Measurements from ENCODE around the gene PPP1R18.
A peak's percentile ranks its signal among the peaks of the same experiment; 100 is the strongest.
"Not testable (repeated sequence)": the region's sequence is repeated elsewhere in the genome, so short reads cannot be mapped to it uniquely, and the experiment has no call there.

PPP1R18 gene

GRCh38 chr6:30666300-30666699 is 20.1 kb downstream of the PPP1R18 start:
- peak in 1 of 2 donors; percentile 33 for DNase-seq (ENCODE audit: low read depth in 2 of 2)

GRCh38 chr6:30664994-30665767 is 21.3 kb downstream of the PPP1R18 start:
- DNase-seq (ENCODE audit: low read depth in 2 of 2), result no peak

- not testable (repeated sequence) for DNase-seq (ENCODE audit: low read depth in 2 of 2)
Measured at GRCh38 chr6:30657922-30658321, 28.5 kb downstream of the PPP1R18 start.

- no peak for DNase-seq (ENCODE audit: low read depth in 2 of 2)
Measured at GRCh38 chr6:30657454-30657853, 29.0 kb downstream of the PPP1R18 start.

- DNase-seq (ENCODE audit: low read depth in 2 of 2), result no peak
Measured at GRCh38 chr6:30656513-30656912, 29.9 kb downstream of the PPP1R18 start.

- no peak for DNase-seq (ENCODE audit: low read depth in 2 of 2)
Measured at GRCh38 chr6:30655743-30656094, 30.7 kb downstream of the PPP1R18 start.

- no peak for DNase-seq (ENCODE audit: low read depth in 2 of 2)
Measured at GRCh38 chr6:30654798-30655742, 31.4 kb downstream of the PPP1R18 start.

GRCh38 chr6:30651143-30651542 is 35.3 kb downstream of the PPP1R18 start:
- DNase-seq (ENCODE audit: low read depth in 2 of 2), result no peak

- peak; percentile 44 to 51 for DNase-seq (ENCODE audit: low read depth in 2 of 2)
Measured at GRCh38 chr6:30647242-30648116, 39.0 kb downstream of the PPP1R18 start.

- DNase-seq (ENCODE audit: low read depth in 2 of 2), result peak; percentile 82 to 89
Measured at GRCh38 chr6:30646450-30647241, 39.8 kb downstream of the PPP1R18 start, which contains the start of gene C6orf136. TSS of gene C6orf136 (plus strand) at chr6:30647133. CDS start at chr6:30647232, 99 bp downstream.

GRCh38 chr6:30645989-30646388 is 40.5 kb downstream of the PPP1R18 start:
- no peak for DNase-seq (ENCODE audit: low read depth in 2 of 2)

- DNase-seq (ENCODE audit: low read depth in 2 of 2), result no peak
Measured at GRCh38 chr6:30644769-30645168, 41.7 kb downstream of the PPP1R18 start.

- DNase-seq (ENCODE audit: low read depth in 2 of 2), result no peak
Measured at GRCh38 chr6:30643656-30644055, 42.8 kb downstream of the PPP1R18 start.

- no peak for DNase-seq (ENCODE audit: low read depth in 2 of 2)
Measured at GRCh38 chr6:30641048-30641447, 45.4 kb downstream of the PPP1R18 start.

- DNase-seq (ENCODE audit: low read depth in 2 of 2), result no peak
Measured at GRCh38 chr6:30640481-30640880, 46.0 kb downstream of the PPP1R18 start.

GRCh38 chr6:30635834-30636233 is 50.6 kb downstream of the PPP1R18 start:
- DNase-seq (ENCODE audit: low read depth in 2 of 2), result no peak

GRCh38 chr6:30626484-30627366 is 59.7 kb downstream of the PPP1R18 start, which contains the start of gene ATAT1:
TSS of gene ATAT1 (plus strand) at chr6:30626874.
- peak; percentile 78 for DNase-seq (ENCODE audit: low read depth in 2 of 2)

Data from activated CD8-positive, alpha-beta memory T cell treated with anti-CD3 and anti-CD28 coated beads for 4 hours (primary cell).